BLaER1 treated with 17β-estradiol and CSF1 and Interleukin-3, amounts not matched to agents 10 nM and 100 nM (cell line): ENCODE measurements around the gene SAG.

Source experiments
- H3K27ac ChIP-seq, 11 experiments: shearing (Covaris generic); formaldehyde crosslinking; 2 replicates each; pipeline ENCODE4 v1.8.1; 2022
- H3K27me3 ChIP-seq, 11 experiments: shearing (Covaris generic); formaldehyde crosslinking; 2 replicates each; pipeline ENCODE4 v1.8.1; 2022
- H3K36me3 ChIP-seq, 11 experiments: shearing (Covaris generic); formaldehyde crosslinking; 2 replicates each; pipeline ENCODE4 v1.8.1; 2022
- H3K4me1 ChIP-seq, 10 experiments: shearing (Covaris generic); formaldehyde crosslinking; 2 replicates each; pipeline ENCODE4 v1.8.1; 2022
- H3K4me2 ChIP-seq, 11 experiments: shearing (Covaris generic); formaldehyde crosslinking; 2 replicates each; pipeline ENCODE4 v1.8.1; 2022
- H3K4me3 ChIP-seq, 10 experiments: shearing (Covaris generic); formaldehyde crosslinking; 2 replicates each; pipeline ENCODE4 v1.8.1; 2022
- H3K9ac ChIP-seq, 11 experiments: shearing (Covaris generic); formaldehyde crosslinking; 2 replicates each; pipeline ENCODE4 v1.8.1; 2022
- H3K9me3 ChIP-seq, 11 experiments: shearing (Covaris generic); formaldehyde crosslinking; replicated peaks in 1 of 11; 2 replicates each; pipeline ENCODE4 v1.8.1; 2022
- H4K20me1 ChIP-seq, 11 experiments: shearing (Covaris generic); formaldehyde crosslinking; 2 replicates each; pipeline ENCODE4 v1.8.1; 2022
- Cebpa-rat ChIP-seq, 11 experiments: shearing (Covaris generic); IDR thresholded peaks; 2 replicates each; pipeline ENCODE4 v1.8.1; 2022

SAG gene

GRCh38 chr2:233375490-233376314 lies 68.1 kb downstream of the SAG start:
- Histone ChIP-seq H3K9ac (no peak overlapping the region), H3K4me2 (peak overlapping the region in 5 of 11 experiments; percentile 1 to 49 (median 19); a peak in 5 of 22 replicates), H3K36me3 (peaks cover 47 to 100% (median 84%) of the 10 kb centered on the region in 11 experiments), H3K4me1 (peaks cover 45 to 90% (median 74%) of the 10 kb centered on the region in 10 experiments), H3K4me3 (no peak overlapping the region), H4K20me1 (peaks cover 24 to 100% (median 100%) of the 10 kb centered on the region in 11 experiments; a peak in 21 of 22 replicates), H3K27ac (0 out of 22 replicates have a peak overlapping the region, but pooled peaks of 1 of the 11 experiments have one; percentile 7), H3K9me3 (peaks cover 0 to 3% (median 0%) of the 10 kb centered on the region in 11 experiments; a peak in 2 of 22 replicates), H3K27me3 (no peaks in the 10 kb centered on the region)
- no peak for TF ChIP-seq Cebpa-rat (IDR thresholded peaks at IDR 0.05)

GRCh38 chr2:233379034-233379433 lies 71.4 kb downstream of the SAG start:
- H3K4me2 ChIP-seq = peak overlapping the region; percentile 34 to 97 (median 91)
- H3K4me3 ChIP-seq = peak overlapping the region in 2 of 10 experiments; percentile 20 to 23; a peak in 2 of 20 replicates
- TF ChIP-seq Cebpa-rat (IDR thresholded peaks at IDR 0.05) = no peak
- peaks cover 59 to 97% (median 87%) of the 10 kb centered on the region in 10 experiments for H3K4me1 ChIP-seq
- H3K9ac ChIP-seq = peak overlapping the region in 5 of 11 experiments; percentile 7 to 63 (median 34); a peak in 9 of 22 replicates
- 0 out of 22 replicates have a peak, but pooled peaks cover 0 to 3% (median 0%) of the 10 kb centered on the region in 11 experiments for H3K9me3 ChIP-seq
- no peaks in the 10 kb centered on the region for H3K27me3 ChIP-seq
- peaks cover 41 to 100% (median 100%) of the 10 kb centered on the region in 11 experiments; a peak in 21 of 22 replicates for H4K20me1 ChIP-seq
- H3K36me3 ChIP-seq = peaks cover 29 to 99% (median 75%) of the 10 kb centered on the region in 11 experiments
- H3K27ac ChIP-seq = peak overlapping the region in 8 of 11 experiments; percentile 10 to 54 (median 38); a peak in 13 of 22 replicates

- Histone ChIP-seq H3K4me3 (peak overlapping the region in 2 of 10 experiments; percentile 20 to 23; a peak in 2 of 20 replicates), H3K4me1 (peaks cover 63 to 97% (median 87%) of the 10 kb centered on the region in 10 experiments), H3K36me3 (peaks cover 25 to 97% (median 74%) of the 10 kb centered on the region in 11 experiments), H4K20me1 (peaks cover 45 to 100% (median 100%) of the 10 kb centered on the region in 11 experiments; a peak in 21 of 22 replicates), H3K9ac (peak overlapping the region in 5 of 11 experiments; percentile 7 to 63 (median 34); a peak in 10 of 22 replicates), H3K9me3 (0 out of 22 replicates have a peak, but pooled peaks cover 0 to 3% (median 0%) of the 10 kb centered on the region in 11 experiments), H3K27ac (peak overlapping the region in 8 of 11 experiments; percentile 10 to 54 (median 38); a peak in 12 of 22 replicates), H3K27me3 (no peaks in the 10 kb centered on the region), H3K4me2 (peak overlapping the region; percentile 34 to 97 (median 91))
- TF ChIP-seq Cebpa-rat (IDR thresholded peaks at IDR 0.05) = no peak
Measured at GRCh38 chr2:233379441-233379840, 71.8 kb downstream of the SAG start.

- Histone ChIP-seq H3K4me1 (peaks cover 71 to 97% (median 87%) of the 10 kb centered on the region in 10 experiments), H3K9me3 (0 out of 22 replicates have a peak, but pooled peaks cover 0 to 3% (median 0%) of the 10 kb centered on the region in 11 experiments), H3K4me2 (peak overlapping the region; percentile 63 to 97 (median 91)), H3K36me3 (peaks cover 19 to 95% (median 65%) of the 10 kb centered on the region in 11 experiments), H3K4me3 (peak overlapping the region in 2 of 10 experiments; percentile 20 to 23; a peak in 2 of 20 replicates), H3K9ac (peak overlapping the region in 4 of 11 experiments; percentile 7 to 63 (median 48); a peak in 6 of 22 replicates), H4K20me1 (peaks cover 54 to 100% (median 100%) of the 10 kb centered on the region in 11 experiments; a peak in 21 of 22 replicates), H3K27ac (peak overlapping the region in 6 of 11 experiments; percentile 17 to 54 (median 32); a peak in 8 of 22 replicates), H3K27me3 (no peaks in the 10 kb centered on the region)
- no peak for TF ChIP-seq Cebpa-rat (IDR thresholded peaks at IDR 0.05)
Measured at GRCh38 chr2:233380132-233380895, 72.7 kb downstream of the SAG start.

- Histone ChIP-seq H3K36me3 (peaks cover 13 to 91% (median 59%) of the 10 kb centered on the region in 11 experiments), H3K9ac (peak overlapping the region in 2 of 11 experiments; percentile 7 to 50; a peak in 2 of 22 replicates), H3K4me3 (no peak overlapping the region), H3K9me3 (0 out of 22 replicates have a peak, but pooled peaks cover 0 to 3% (median 0%) of the 10 kb centered on the region in 11 experiments), H3K4me2 (peak overlapping the region; percentile 63 to 97 (median 91)), H3K4me1 (peaks cover 71 to 97% (median 90%) of the 10 kb centered on the region in 10 experiments), H4K20me1 (peaks cover 62 to 100% (median 100%) of the 10 kb centered on the region in 11 experiments; a peak in 21 of 22 replicates), H3K27ac (peak overlapping the region in 6 of 11 experiments; percentile 14 to 54 (median 30); a peak in 6 of 22 replicates), H3K27me3 (no peaks in the 10 kb centered on the region)
- TF ChIP-seq Cebpa-rat (IDR thresholded peaks at IDR 0.05) = no peak
Measured at GRCh38 chr2:233380995-233381637, 73.5 kb downstream of the SAG start.

GRCh38 chr2:233381638-233381995 lies 74.0 kb downstream of the SAG start:
- TF ChIP-seq Cebpa-rat (IDR thresholded peaks at IDR 0.05) = no peak
- no peaks in the 10 kb centered on the region for H3K27me3 ChIP-seq
- peaks cover 11 to 91% (median 59%) of the 10 kb centered on the region in 11 experiments for H3K36me3 ChIP-seq
- no peak overlapping the region for H3K27ac ChIP-seq
- H3K9me3 ChIP-seq = 0 out of 22 replicates have a peak, but pooled peaks cover 0 to 2% (median 0%) of the 10 kb centered on the region in 11 experiments
- peak overlapping the region; percentile 63 to 97 (median 91); a peak in 20 of 22 replicates for H3K4me2 ChIP-seq
- no peak overlapping the region for H3K9ac ChIP-seq
- peaks cover 74 to 100% (median 95%) of the 10 kb centered on the region in 10 experiments for H3K4me1 ChIP-seq
- H4K20me1 ChIP-seq = peaks cover 66 to 100% (median 100%) of the 10 kb centered on the region in 11 experiments; a peak in 21 of 22 replicates
- H3K4me3 ChIP-seq = no peak overlapping the region

GRCh38 chr2:233384015-233384414 lies 76.4 kb downstream of the SAG start:
- H3K27me3 ChIP-seq = no peaks in the 10 kb centered on the region
- H3K9me3 ChIP-seq = peaks cover 0 to 11% (median 0%) of the 10 kb centered on the region in 11 experiments; a peak in 6 of 22 replicates
- TF ChIP-seq Cebpa-rat (IDR thresholded peaks at IDR 0.05) = no peak
- peak overlapping the region; percentile 73 to 97 (median 91) for H3K4me2 ChIP-seq
- peaks cover 81 to 100% (median 100%) of the 10 kb centered on the region in 11 experiments; a peak in 21 of 22 replicates for H4K20me1 ChIP-seq
- peak overlapping the region in 9 of 11 experiments; percentile 14 to 75 (median 60); a peak in 17 of 22 replicates for H3K27ac ChIP-seq
- peak overlapping the region in 9 of 11 experiments; percentile 28 to 76 (median 56); a peak in 15 of 22 replicates for H3K9ac ChIP-seq
- H3K4me1 ChIP-seq = peaks cover 87 to 100% (median 94%) of the 10 kb centered on the region in 10 experiments
- H3K36me3 ChIP-seq = peaks cover 5 to 91% (median 54%) of the 10 kb centered on the region in 11 experiments; a peak in 21 of 22 replicates
- peak overlapping the region in 4 of 10 experiments; percentile 0 to 44 (median 26); a peak in 6 of 20 replicates for H3K4me3 ChIP-seq
